K562 (cell line): ENCODE results near the gene NODAL. TPM values are rescaled to one million over a fixed set of nuclear protein-coding genes. Genes with fewer than 3 reads are reported as not detected.

Experiments
- CTCF ChIP-seq, 3 experiments: IDR thresholded peaks in 2 of 3; conservative IDR thresholded peaks in 1 of 3; 2 replicates each; pipeline ENCODE4 v1.5.1; 2011 to 2012; ENCODE audit warnings: low read length in 3 of 3, mild to moderate bottlenecking in 3 of 3, control low read depth in 2 of 3, improper control_type of control experiment in 1 of 3, inconsistent platforms in 1 of 3, low read depth in 1 of 3, mixed read lengths in 1 of 3, moderate library complexity in 1 of 3; ENCODE audit not compliant: insufficient read depth in 2 of 3
- HMBOX1 ChIP-seq: sonication (generic); IDR thresholded peaks from 2 replicates; pipeline ENCODE4 v1.6.1; 2016
- SIRT6 ChIP-seq: IDR thresholded peaks from one replicate; pipeline ENCODE4 v1.6.1; 2012; ENCODE audit warnings: low read depth, mild to moderate bottlenecking, control low read depth, inconsistent platforms, low read length, moderate library complexity
- SREBF2 ChIP-seq: sonication (generic); formaldehyde crosslinking; IDR thresholded peaks from 2 replicates; pipeline ENCODE4 v1.4.0; 2020; ENCODE audit warnings: mild to moderate bottlenecking, missing genetic modification reagents
- TFAP4 ChIP-seq: sonication (generic); formaldehyde crosslinking; IDR thresholded peaks from 2 replicates; pipeline ENCODE4 v1.8.0; 2022; ENCODE audit warnings: missing genetic modification reagents, mild to moderate bottlenecking, moderate library complexity, borderline replicate concordance
- THAP12 ChIP-seq: fragments of 250-450 bp; sonication (Bioruptor Pico); IDR thresholded peaks from 2 replicates; pipeline ENCODE4 v1.9.0; 2021; ENCODE audit warnings: mild to moderate bottlenecking, inconsistent platforms
- ZBTB7A ChIP-seq: IDR thresholded peaks from 2 replicates; pipeline ENCODE4 v1.6.1; 2011; ENCODE audit warnings: low read depth, mild to moderate bottlenecking, low read length, moderate library complexity, borderline replicate concordance; ENCODE audit not compliant: control insufficient read depth
- ZNF121 ChIP-seq: sonication (generic); formaldehyde crosslinking; conservative IDR thresholded peaks from 2 replicates; pipeline ENCODE4 v1.8.0; 2022; ENCODE audit warnings: missing genetic modification reagents
- ZNF143 ChIP-seq: sonication (generic); formaldehyde crosslinking; IDR thresholded peaks from 2 replicates; pipeline ENCODE4 v1.9.0; 2022; ENCODE audit warnings: mild to moderate bottlenecking, missing genetic modification reagents
- polyA plus RNA-seq, 8 experiments: library from polyadenylated mRNA; depleted of rRNA in 4 of 8; stranded (reverse) in 5 of 8; unstranded in 3 of 8; fragments of >200 nt; fragmentation: Nextera tagmentation in 2 of 8; fragmentation: Illumina TruSeq in 1 of 8; extraction: Ambion mirVana in 2 of 8; extraction: Trizol in 1 of 8; gene quantifications; 2 replicates each; pipeline versions ENCODE4 v1.2.1 to v1.2.3, GENCODE V29; 2011 to 2014; ENCODE audit warnings: inconsistent platforms in 1 of 8, missing spikeins in 1 of 8
- total RNA-seq, 7 experiments: library from RNA; depleted of rRNA in 6 of 7; stranded (reverse); fragments of >200 nt in 6 of 7; fragmentation: Illumina TruSeq in 2 of 7; extraction: Trizol in 2 of 7; gene quantifications; 2 replicates each; pipeline versions ENCODE4 v1.2.1 to v1.2.3, GENCODE V29; 2011 to 2021; ENCODE audit warnings: low replicate concordance in 1 of 7

NODAL gene
- total and polyA plus RNA-seq, 9 of the 15 experiments (the other 6 are each of a cell fraction or from before 2014, with no cell fraction given), result not detected

GRCh38 chr10:70478191-70479164 is 37.0 kb upstream of the NODAL start, which contains the start of gene PALD1 (continued):
- TF ChIP-seq ZNF143 (CRISPR knock-in tag), result 0 out of 2 replicates have a peak, but pooled peaks have one; percentile 19
- TF ChIP-seq THAP12 (CRISPR knock-in tag), result no peak
- no peak for TF ChIP-seq HMBOX1
- TF ChIP-seq TFAP4 (CRISPR knock-in tag), result 0 out of 2 replicates have a peak, but pooled peaks have one; percentile 12
- peak in 1 of 3 experiments; percentile 25; a peak in 2 of 6 replicates for TF ChIP-seq CTCF (IDR thresholded peaks at IDR 0.05 in 2 of 3, conservative IDR thresholded peaks at IDR 0.05 in 1 of 3; ENCODE audit: insufficient read depth in 2 of 3, low read depth in 1 of 3, low read length in 3 of 3)
- TF ChIP-seq SREBF2 (CRISPR knock-in tag), result no peak
- no peak for TF ChIP-seq ZNF121
- TF ChIP-seq ZBTB7A, result peak; percentile 42; the same call in 1 of the 2 replicates
- no peak for TF ChIP-seq SIRT6
